Endodermal cell (in vitro differentiated cells): Measurements from ENCODE around the gene CD276. TPM values are rescaled to one million over a fixed set of nuclear protein-coding genes. Genes with fewer than 3 reads are reported as not detected.

ENCODE experiments used
- DNase-seq: peaks from one replicate; pipeline ENCODE4 v3.0.0-alpha.2; 2017
- H3K27ac ChIP-seq: 2 replicates; pipeline ENCODE4 v1.5.1; 2013; ENCODE audit warnings: mild to moderate bottlenecking, low read depth, low read length, moderate library complexity
- H3K27me3 ChIP-seq: 2 replicates; pipeline ENCODE4 v1.6.1; 2013; ENCODE audit warnings: mild to moderate bottlenecking, low read length, moderate library complexity; ENCODE audit not compliant: insufficient read depth, control insufficient read depth, poor library complexity, severe bottlenecking
- H3K36me3 ChIP-seq: 2 replicates; pipeline ENCODE4 v1.7.0; 2013; ENCODE audit warnings: mild to moderate bottlenecking, low read length, moderate library complexity; ENCODE audit not compliant: control insufficient read depth, insufficient read depth
- H3K4me1 ChIP-seq: one replicate; pipeline ENCODE4 v1.7.0; 2013; ENCODE audit warnings: low read length; ENCODE audit not compliant: control insufficient read depth, insufficient read depth
- H3K4me3 ChIP-seq: 2 replicates; pipeline ENCODE4 v1.5.1; 2013; ENCODE audit warnings: mild to moderate bottlenecking, low read length, moderate library complexity
- H3K9ac ChIP-seq: 2 replicates; pipeline ENCODE4 v1.6.1; 2013; ENCODE audit warnings: mild to moderate bottlenecking, low read length, moderate library complexity; ENCODE audit not compliant: poor library complexity, severe bottlenecking; ENCODE audit errors: extremely low read depth
- H3K9me3 ChIP-seq: 2 replicates; pipeline ENCODE4 v1.6.1; 2013; ENCODE audit warnings: mild to moderate bottlenecking, low read length, moderate library complexity; ENCODE audit not compliant: control insufficient read depth
- H3K27ac Mint-ChIP-seq: 2 replicates; pipeline ENCODE4 v1.8.0; 2020; ENCODE audit warnings: mixed read lengths
- H3K27me3 Mint-ChIP-seq: 2 replicates; pipeline ENCODE4 v1.8.0; 2021; ENCODE audit warnings: mild to moderate bottlenecking, mixed read lengths; ENCODE audit not compliant: insufficient read depth
- H3K36me3 Mint-ChIP-seq: 2 replicates; pipeline ENCODE4 v1.8.0; 2020; ENCODE audit warnings: low read depth, mixed read lengths
- H3K4me1 Mint-ChIP-seq: 2 replicates; pipeline ENCODE4 v1.8.0; 2020; ENCODE audit warnings: mixed read lengths
- H3K4me3 Mint-ChIP-seq: 2 replicates; pipeline ENCODE4 v1.8.0; 2020; ENCODE audit warnings: mild to moderate bottlenecking, moderate library complexity, mixed read lengths
- H3K9me3 Mint-ChIP-seq: 2 replicates; pipeline ENCODE4 v1.8.0; 2020; ENCODE audit warnings: mild to moderate bottlenecking, mixed read lengths
- CTCF ChIP-seq: fragments of 200-600 bp; sonication (generic); conservative IDR thresholded peaks from 2 replicates; pipeline ENCODE4 v1.5.0; 2021; ENCODE audit warnings: antibody characterized with exemption, mild to moderate bottlenecking
- WGBS, 2 experiments: methylation state at CpG; one replicate each; pipeline versions ENCODE4 v1.1.5 to v1.1.7; 2013; ENCODE audit warnings: missing lambda C conversion rate in 2 of 2, mixed read lengths in 1 of 2; ENCODE audit not compliant: insufficient coverage in 1 of 2, insufficient read length in 1 of 2; 5-methylcytosine and 5-hydroxymethylcytosine counted together
- total RNA-seq, 2 donors: library from RNA; stranded (reverse); fragmentation: NEBNext Ultra II Directional in 1 of 2; extraction: Animal tissue kit (Norgen Biotek cat#: 25700) in 1 of 2; gene quantifications; 2 replicates in 1 of 2; 3 replicates in 1 of 2; pipeline ENCODE4 v1.2.1, GENCODE V29; 2021

CD276 gene
- total RNA-seq, 2 donors from 2014 or later: 122 to 133 TPM

- peaks cover 31% of the 10 kb centered on the region for H3K4me1 Mint-ChIP-seq
- H3K36me3 Mint-ChIP-seq: no peaks in the 10 kb centered on the region
- peaks cover 87% of the 10 kb centered on the region for H3K27me3 ChIP-seq
- no peak overlapping the region for H3K27ac Mint-ChIP-seq
- DNase-seq: no peak
- 93 to 100% methylated on average over 3 to 5 of the region's 5 CpGs for WGBS, 2 experiments
- no peak overlapping the region for H3K4me3 ChIP-seq
- H3K9me3 Mint-ChIP-seq: no peaks in the 10 kb centered on the region
- no peak overlapping the region for H3K9ac ChIP-seq
- H3K27ac ChIP-seq: no peak overlapping the region
- H3K9me3 ChIP-seq: no peaks in the 10 kb centered on the region
- H3K4me3 Mint-ChIP-seq: no peak overlapping the region
- peaks cover 8% of the 10 kb centered on the region for H3K4me1 ChIP-seq
- H3K27me3 Mint-ChIP-seq: peaks cover 85% of the 10 kb centered on the region
- TF ChIP-seq CTCF: no peak
- no peaks in the 10 kb centered on the region for H3K36me3 ChIP-seq
These were observed 65.3 kb downstream of the CD276 start for GRCh38 chr15:73749533-73749932.

- no peak overlapping the region for H3K4me3 Mint-ChIP-seq
These were observed 65.8 kb downstream of the CD276 start for GRCh38 chr15:73749971-73750370.

GRCh38 chr15:73750438-73750837, 66.3 kb downstream of the CD276 start:
- Histone ChIP-seq H3K9ac (no peak overlapping the region), H3K36me3 (no peaks in the 10 kb centered on the region), H3K4me1 (peaks cover 8% of the 10 kb centered on the region), H3K27me3 (peaks cover 82% of the 10 kb centered on the region), H3K4me3 (no peak overlapping the region), H3K9me3 (no peaks in the 10 kb centered on the region), H3K27ac (no peak overlapping the region)
- TF ChIP-seq CTCF: no peak
- Mint-ChIP-seq H3K36me3 (no peaks in the 10 kb centered on the region), H3K4me3 (no peak overlapping the region), H3K9me3 (no peaks in the 10 kb centered on the region), H3K27me3 (peaks cover 80% of the 10 kb centered on the region), H3K27ac (no peak overlapping the region), H3K4me1 (peaks cover 32% of the 10 kb centered on the region)
- WGBS, 2 experiments: 87 to 95% methylated on average over 2 to 4 of the region's 4 CpGs
- DNase-seq: no peak

More at GRCh38 chr15:73749971-73750370, 65.8 kb downstream of the CD276 start:
- no peak for TF ChIP-seq CTCF
- DNase-seq: no peak
- no peak overlapping the region for H3K27ac Mint-ChIP-seq
- peaks cover 8% of the 10 kb centered on the region for H3K4me1 ChIP-seq
- peaks cover 84% of the 10 kb centered on the region for H3K27me3 Mint-ChIP-seq
- H3K9ac ChIP-seq: no peak overlapping the region
- H3K4me3 ChIP-seq: no peak overlapping the region
- H3K9me3 ChIP-seq: no peaks in the 10 kb centered on the region
- peaks cover 86% of the 10 kb centered on the region for H3K27me3 ChIP-seq
- peaks cover 32% of the 10 kb centered on the region for H3K4me1 Mint-ChIP-seq
- H3K36me3 Mint-ChIP-seq: no peaks in the 10 kb centered on the region
- no peaks in the 10 kb centered on the region for H3K9me3 Mint-ChIP-seq
- H3K27ac ChIP-seq: no peak overlapping the region
- WGBS, 2 experiments: 88% methylated on average over 4 to 5 of the region's 5 CpGs
- no peaks in the 10 kb centered on the region for H3K36me3 ChIP-seq
